HEK293T (cell line): ENCODE measurements around the gene PLEKHF1.

Experiments used
- ARNT ChIP-seq: fragments of 450-650 bp; IDR thresholded peaks from 2 replicates; pipeline ENCODE4 v1.6.1; 2017; ENCODE audit warnings: mild to moderate bottlenecking
- BHLHE40 ChIP-seq: fragments of 450-650 bp; IDR thresholded peaks from 2 replicates; pipeline ENCODE4 v1.6.1; 2016; ENCODE audit warnings: mild to moderate bottlenecking, moderate library complexity, borderline replicate concordance
- ELF4 ChIP-seq: fragments of 450-650 bp; IDR thresholded peaks from 2 replicates; pipeline ENCODE4 v1.6.1; 2017; ENCODE audit warnings: antibody characterized with exemption
- FOXK2 ChIP-seq: fragments of 450-650 bp; IDR thresholded peaks from 2 replicates; pipeline ENCODE4 v1.6.1; 2016; ENCODE audit warnings: mild to moderate bottlenecking
- FOXM1 ChIP-seq: fragments of 450-650 bp; IDR thresholded peaks from 2 replicates; pipeline ENCODE4 v1.6.1; 2017; ENCODE audit warnings: mild to moderate bottlenecking, borderline replicate concordance
- HDGF ChIP-seq: fragments of 450-650 bp; IDR thresholded peaks from 2 replicates; pipeline ENCODE4 v1.6.1; 2017; ENCODE audit warnings: antibody characterized with exemption, borderline replicate concordance
- L3MBTL2 ChIP-seq: fragments of 450-650 bp; conservative IDR thresholded peaks from 2 replicates; pipeline ENCODE4 v1.6.1; 2016; ENCODE audit warnings: mild to moderate bottlenecking
- LEF1 ChIP-seq: fragments of 450-650 bp; IDR thresholded peaks from 2 replicates; pipeline ENCODE4 v1.6.1; 2017; ENCODE audit warnings: mild to moderate bottlenecking, borderline replicate concordance
- PKNOX1 ChIP-seq: fragments of 450-650 bp; IDR thresholded peaks from 2 replicates; pipeline ENCODE4 v1.6.1; 2016
- SP1 ChIP-seq: fragments of 450-650 bp; IDR thresholded peaks from 2 replicates; pipeline ENCODE4 v1.6.1; 2017
- SUZ12 ChIP-seq: fragments of 450-650 bp; IDR thresholded peaks from 2 replicates; pipeline ENCODE4 v1.6.1; 2016; ENCODE audit warnings: mild to moderate bottlenecking
- TARDBP ChIP-seq: fragments of 450-650 bp; IDR thresholded peaks from 2 replicates; pipeline ENCODE4 v1.6.1; 2016
- ZNF384 ChIP-seq: fragments of 450-650 bp; IDR thresholded peaks from 2 replicates; pipeline ENCODE4 v1.6.1; 2016

- no peak for TF ChIP-seq SP1
- TF ChIP-seq TARDBP, result no peak
- TF ChIP-seq BHLHE40, result no peak
- TF ChIP-seq FOXK2, result no peak
- TF ChIP-seq SUZ12, result no peak
- no peak for TF ChIP-seq PKNOX1
- TF ChIP-seq FOXM1, result no peak
- no peak for TF ChIP-seq HDGF
- no peak for TF ChIP-seq ARNT
- no peak for TF ChIP-seq LEF1
- TF ChIP-seq ELF4, result no peak
- no peak for TF ChIP-seq L3MBTL2
- TF ChIP-seq ZNF384, result no peak
Observed at GRCh38 chr19:29712744-29713516, 47.7 kb downstream of the PLEKHF1 start.
